ENCODE measurements around the gene ERCC3.

- no peak for TF ChIP-seq EZH2 (IDR thresholded peaks at IDR 0.05; ENCODE audit: low read length, missing control alignments)
- TF ChIP-seq CTCF (conservative IDR thresholded peaks at IDR 0.05 in 1 of 2, IDR thresholded peaks at IDR 0.05 in 1 of 2; ENCODE audit: low read depth in 1 of 2, low read length in 2 of 2): no peak
These were observed 49.3 kb upstream of the ERCC3 start for GRCh38 chr2:127343277-127343676.
